Activated CD8-positive, alpha-beta memory T cell treated with anti-CD3 and anti-CD28 coated beads for 24 hours (primary cell): ENCODE data around the gene KIF20B.
"Not testable (repeated sequence)": the region's sequence is repeated elsewhere in the genome, so short reads cannot be mapped to it uniquely, and the experiment has no call there.

Experiments
- DNase-seq: peaks from one replicate; pipeline ENCODE4 v3.0.0-alpha.2; 2020

The KIF20B gene

GRCh38 chr10:89685936-89686335 lies 15.5 kb upstream of the KIF20B start:
- no peak for DNase-seq

DNA sequence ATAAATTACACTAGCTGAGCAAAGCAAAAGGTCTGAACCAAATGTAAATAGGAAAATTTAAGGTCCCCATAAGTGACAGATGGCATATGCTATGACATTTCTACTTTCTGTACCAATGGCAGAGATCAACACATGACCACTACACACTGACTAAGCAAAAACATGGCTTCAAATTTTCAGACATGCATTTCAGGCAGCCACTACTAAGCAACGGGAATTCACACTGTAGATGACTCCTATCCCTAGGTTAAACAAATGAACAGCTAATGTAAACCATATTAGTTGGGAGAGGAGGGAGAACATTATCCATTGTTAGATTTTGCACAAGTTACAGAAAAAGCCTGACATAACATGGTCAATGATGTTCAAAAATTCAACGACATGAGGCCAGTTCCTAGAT lies 11.4 kb upstream of the KIF20B start:
- DNase-seq, result no peak

DNA sequence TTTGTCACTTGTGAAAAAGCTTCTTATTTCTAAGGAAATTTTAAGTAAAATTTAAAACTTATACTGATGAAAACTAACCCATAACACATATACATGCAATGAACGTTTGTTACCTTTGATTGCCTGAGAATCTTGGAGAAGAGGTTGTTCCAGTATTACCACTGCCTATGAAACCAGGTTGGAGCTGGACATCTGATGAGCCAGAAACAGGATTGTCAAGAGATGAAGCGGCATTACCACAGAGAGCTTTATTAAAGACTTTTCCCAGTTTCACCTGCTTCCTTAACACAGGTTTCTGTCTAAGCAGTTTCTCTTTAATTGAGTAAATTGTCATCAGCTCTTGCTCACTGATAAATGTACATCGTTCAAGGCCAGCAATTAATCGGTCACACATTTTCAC lies 9.0 kb upstream of the KIF20B start:
- DNase-seq, result no peak

DNA sequence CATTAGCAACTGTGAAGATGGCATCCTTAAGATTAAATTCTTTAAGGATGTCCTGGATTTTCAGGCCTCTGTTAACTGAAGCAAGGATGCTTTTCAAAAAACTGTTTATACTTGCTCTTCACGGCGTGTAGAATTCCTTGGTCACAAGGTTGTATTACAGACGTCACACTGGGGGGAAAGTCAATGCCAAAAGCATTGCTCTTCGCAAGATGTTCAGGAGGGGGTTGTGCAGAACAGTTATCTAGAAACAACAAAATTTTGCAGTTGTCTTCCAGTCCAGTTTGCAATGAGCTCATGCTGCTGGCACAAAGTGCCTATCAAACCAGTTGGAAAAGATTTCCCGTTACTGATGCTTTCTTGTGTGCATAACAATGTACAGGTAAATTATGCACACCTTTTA lies 8.2 kb upstream of the KIF20B start:
- no peak for DNase-seq

GRCh38 chr10:89695307-89695706 lies 6.1 kb upstream of the KIF20B start:
- DNase-seq, result no peak

GRCh38 chr10:89697946-89698345 lies 3.4 kb upstream of the KIF20B start:
- DNase-seq, result no peak

- no peak for DNase-seq
Observed at GRCh38 chr10:89699581-89700064, 1.8 kb upstream of the KIF20B start.

DNA sequence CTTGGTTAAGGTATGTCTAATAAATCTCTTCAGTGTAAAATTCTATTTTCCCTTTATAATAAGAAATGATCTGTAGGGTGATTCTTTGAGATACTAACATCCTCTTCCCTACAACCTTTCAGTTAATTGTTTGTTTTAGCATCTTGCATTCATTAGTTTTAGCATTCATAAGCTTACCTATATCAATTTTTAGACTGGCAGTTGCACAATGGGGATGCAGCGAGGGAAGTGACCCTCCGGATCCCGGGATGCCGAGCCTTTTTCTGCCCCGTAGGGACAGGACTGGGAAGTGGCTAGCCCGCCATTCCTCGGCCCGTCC lies 508 bp upstream of the KIF20B start:
- no peak for DNase-seq

GRCh38 chr10:89702121-89702480 lies 711 bp downstream of the KIF20B start:
- no peak for DNase-seq

DNA sequence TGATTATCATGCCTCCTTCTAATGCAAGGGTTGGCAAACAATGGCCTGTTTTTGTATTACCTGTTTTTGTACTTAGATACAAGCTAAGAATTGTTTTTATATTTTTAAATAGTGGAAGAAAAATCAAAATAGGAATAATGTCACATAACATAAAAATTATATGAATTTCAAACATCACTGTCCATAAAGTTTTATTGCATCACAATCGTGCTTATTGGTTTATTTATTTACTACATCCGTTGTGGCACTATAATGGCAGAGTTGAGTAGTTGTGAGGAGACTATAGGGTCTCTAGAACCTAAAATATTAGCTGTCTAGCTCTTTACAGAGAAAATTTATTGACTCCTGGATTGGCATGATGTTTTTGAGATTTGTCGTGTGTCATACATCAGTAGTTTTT lies 4.1 kb downstream of the KIF20B start:
- DNase-seq, result no peak

- DNase-seq, result no peak
Observed at GRCh38 chr10:89706011-89706410, 4.6 kb downstream of the KIF20B start.

- no peak for DNase-seq
Observed at GRCh38 chr10:89707372-89707771, 6.0 kb downstream of the KIF20B start.

DNA sequence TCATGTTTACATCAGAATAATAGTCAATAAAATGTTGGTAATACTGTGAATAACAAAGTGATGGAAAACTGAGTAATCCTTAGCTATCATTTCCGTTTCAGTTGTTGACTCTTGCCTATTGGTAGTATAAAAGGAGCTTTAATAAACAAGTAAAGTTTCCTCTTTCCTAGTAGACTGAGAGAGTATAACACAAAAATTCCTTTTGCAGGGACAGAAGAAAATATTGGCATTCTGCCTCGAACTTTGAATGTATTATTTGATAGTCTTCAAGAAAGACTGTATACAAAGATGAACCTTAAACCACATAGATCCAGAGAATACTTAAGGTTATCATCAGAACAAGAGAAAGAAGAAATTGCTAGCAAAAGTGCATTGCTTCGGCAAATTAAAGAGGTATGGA lies 9.4 kb downstream of the KIF20B start:
- DNase-seq, result no peak

- no peak for DNase-seq
Observed at GRCh38 chr10:89734616-89735015, 33.2 kb downstream of the KIF20B start.

DNA sequence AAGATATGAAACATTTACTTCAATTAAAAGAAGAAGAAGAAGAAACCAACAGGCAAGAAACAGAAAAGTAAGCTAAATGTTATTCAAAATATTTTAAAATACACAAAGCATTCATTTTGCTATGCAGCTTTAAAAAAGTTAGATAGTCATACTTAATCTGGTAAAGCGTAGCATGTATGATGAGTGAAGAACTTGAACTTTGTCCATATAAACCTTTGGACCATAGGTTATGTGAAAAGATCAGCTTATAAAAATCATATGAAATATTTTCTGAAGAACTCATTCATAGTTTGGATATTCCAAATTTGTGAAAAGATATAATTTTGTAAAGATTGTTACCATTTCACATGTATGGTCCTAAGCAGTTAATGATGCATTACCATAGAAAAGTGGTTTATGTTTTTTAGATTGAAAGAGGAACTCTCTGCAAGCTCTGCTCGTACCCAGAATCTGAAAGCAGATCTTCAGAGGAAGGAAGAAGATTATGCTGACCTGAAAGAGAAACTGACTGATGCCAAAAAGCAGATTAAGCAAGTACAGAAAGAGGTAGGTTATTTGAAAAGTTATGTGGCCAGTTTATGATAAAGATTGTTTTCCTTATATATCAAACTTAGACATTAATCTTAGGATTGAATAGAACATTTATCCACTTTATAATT lies 37.3 kb downstream of the KIF20B start:
- DNase-seq, result no peak

- DNase-seq, result no peak
Observed at GRCh38 chr10:89741126-89741762, 39.9 kb downstream of the KIF20B start.

GRCh38 chr10:89744026-89744425 lies 42.6 kb downstream of the KIF20B start:
- no peak for DNase-seq

DNA sequence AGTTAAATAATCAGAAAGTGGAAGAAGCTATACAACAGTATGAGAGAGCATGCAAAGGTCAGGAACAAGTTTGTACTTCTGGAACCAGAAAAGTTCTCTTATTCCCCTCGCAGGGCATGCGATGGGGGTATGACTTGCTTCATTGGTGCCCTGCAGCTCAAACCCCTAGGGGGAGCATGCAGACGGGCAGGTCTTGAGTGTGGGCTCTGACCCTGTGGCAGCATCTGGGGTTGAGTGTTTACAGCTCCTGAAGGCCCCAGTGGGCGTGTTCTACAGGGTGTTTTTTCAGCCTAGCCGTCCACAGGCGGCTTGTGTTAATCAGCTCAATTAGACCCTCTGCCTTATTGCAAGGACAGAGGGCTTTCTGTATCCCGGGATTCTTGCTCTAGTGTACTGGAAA lies 44.5 kb downstream of the KIF20B start:
- no peak for DNase-seq

- no peak for DNase-seq
Observed at GRCh38 chr10:89750441-89750840, 49.1 kb downstream of the KIF20B start.

DNA sequence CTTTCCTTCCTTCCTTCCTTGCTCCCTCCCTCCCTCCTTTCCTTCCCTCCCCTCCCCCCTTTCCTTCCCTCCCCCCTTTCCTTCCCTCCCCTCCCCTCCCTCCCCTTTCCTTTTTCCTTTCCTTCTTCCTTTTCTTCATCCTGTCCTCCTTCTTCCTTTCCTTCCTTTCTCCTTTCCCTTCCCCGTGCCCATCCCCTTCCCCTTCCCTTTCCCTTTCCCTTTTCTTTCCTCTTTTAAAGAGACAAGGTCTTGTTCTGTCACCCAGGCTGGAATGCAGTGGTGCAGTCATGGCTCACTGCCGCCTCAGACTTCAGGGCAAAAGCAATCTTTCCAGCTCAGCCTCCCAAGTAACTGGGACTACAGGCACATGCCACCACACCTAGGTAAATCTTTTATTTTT lies 54.0 kb downstream of the KIF20B start:
- DNase-seq, result no peak

DNA sequence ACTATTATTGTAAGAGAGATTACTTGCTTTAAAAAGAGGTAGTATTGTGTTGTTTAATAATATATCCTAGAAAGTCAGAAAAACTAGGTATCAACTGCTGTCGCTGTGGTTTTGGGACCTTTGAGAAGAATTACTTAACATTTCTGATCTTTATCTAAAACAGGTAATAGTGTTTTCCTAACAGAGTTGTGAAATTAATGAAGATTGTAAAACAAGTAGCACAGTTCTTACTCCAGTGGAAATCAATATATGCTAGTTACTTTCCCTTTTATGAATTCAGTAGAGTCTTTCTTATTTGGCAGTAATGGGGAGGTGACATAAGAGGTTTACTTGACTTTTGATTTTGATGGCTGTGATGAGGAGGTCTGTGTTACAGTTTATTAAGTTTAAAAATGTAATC lies 58.1 kb downstream of the KIF20B start:
- DNase-seq, result no peak

DNA sequence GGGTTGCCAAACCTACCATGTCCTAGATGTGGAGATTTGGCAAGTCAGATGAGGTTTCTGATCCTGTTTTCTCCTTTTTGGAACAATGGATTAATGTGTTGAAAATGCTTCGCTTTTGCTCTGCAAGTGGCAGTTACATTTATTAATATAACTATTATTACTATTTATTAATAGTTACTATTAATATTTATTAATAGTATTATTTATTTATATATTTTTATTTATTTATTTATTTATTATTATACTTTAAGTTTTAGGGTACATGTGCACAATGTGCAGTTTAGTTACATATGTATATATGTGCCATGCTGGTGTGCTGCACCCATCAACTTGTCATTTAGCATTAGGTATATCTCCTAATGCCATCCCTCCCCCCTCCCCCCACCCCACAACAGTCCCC lies 62.3 kb downstream of the KIF20B start:
- not testable (repeated sequence) for DNase-seq

- DNase-seq, result no peak
Observed at GRCh38 chr10:89771684-89772083, 70.3 kb downstream of the KIF20B start.

- no peak for DNase-seq
Observed at GRCh38 chr10:89773081-89773480, 71.7 kb downstream of the KIF20B start.

GRCh38 chr10:89776665-89777064 lies 75.3 kb downstream of the KIF20B start:
- DNase-seq, result no peak
